GM18867 (cell line): ENCODE data around the gene C15orf39.
"Not testable (repeated sequence)": the region's sequence is repeated elsewhere in the genome, so short reads cannot be mapped to it uniquely, and the experiment has no call there.

Experiments
- ATAC-seq: cut with Tn5 transposase; IDR thresholded peaks from one replicate; pipeline ENCODE4 v1.9.1; 2021; ENCODE audit warnings: mild to moderate bottlenecking, moderate library complexity; ENCODE audit not compliant: unreplicated experiment

Gene C15orf39

DNA sequence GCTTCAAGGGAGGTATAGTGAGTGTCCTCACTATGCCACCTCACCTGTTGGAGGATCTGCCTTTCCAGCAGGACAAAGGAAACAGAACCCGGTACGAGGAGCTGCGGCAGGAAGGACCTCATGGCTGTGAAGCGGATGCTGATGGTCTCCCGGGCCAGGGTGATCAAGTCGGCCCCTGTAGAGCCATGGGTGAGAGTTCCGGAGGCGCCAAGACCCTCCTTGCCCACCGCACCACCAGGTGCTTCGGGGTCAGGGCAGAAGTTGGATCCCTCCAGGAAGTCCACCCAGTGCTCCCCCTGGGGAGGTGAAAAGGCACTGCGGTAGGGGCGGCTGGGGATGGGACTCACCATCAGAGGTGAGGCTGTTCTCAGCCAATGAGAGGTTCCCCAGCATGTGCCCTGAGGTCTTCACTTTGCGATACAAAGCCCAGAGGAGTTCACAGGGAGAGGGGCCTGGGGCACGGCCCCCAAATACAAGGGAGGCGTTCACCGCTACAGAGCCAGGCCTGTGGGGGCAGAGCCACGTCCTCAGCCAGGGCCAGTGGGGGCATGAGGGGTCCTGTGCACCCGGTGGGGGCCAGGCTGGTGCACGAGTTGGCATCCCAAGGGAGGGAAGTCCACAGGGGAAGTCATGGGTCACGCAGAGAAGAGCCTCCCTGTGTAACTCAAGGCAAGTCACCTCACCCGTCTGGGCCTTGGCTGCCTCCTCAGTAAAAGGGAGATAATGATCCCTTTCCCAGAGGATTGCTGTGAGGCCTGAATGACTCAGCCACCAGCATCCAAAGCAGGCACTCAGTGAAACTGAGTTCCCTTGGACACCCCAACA lies 27.7 kb downstream of the C15orf39 start:
- ATAC-seq = no peak

DNA sequence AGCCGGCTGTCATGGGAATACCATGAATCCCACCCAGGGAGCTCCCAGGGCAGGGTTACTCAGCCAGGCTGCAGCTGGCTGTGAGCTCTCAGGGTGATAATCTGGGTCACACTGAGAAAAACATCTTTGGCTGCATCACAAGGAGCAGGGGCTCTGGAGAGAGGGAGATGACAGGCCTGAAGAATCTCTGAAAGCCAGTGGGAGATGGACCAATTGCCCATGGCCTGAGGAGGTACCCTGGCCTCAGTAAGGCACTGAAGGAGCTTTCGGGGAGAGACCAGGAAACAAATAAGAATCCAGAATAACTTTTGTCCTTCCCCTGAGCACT lies 28.3 kb downstream of the C15orf39 start:
- no peak for ATAC-seq

DNA sequence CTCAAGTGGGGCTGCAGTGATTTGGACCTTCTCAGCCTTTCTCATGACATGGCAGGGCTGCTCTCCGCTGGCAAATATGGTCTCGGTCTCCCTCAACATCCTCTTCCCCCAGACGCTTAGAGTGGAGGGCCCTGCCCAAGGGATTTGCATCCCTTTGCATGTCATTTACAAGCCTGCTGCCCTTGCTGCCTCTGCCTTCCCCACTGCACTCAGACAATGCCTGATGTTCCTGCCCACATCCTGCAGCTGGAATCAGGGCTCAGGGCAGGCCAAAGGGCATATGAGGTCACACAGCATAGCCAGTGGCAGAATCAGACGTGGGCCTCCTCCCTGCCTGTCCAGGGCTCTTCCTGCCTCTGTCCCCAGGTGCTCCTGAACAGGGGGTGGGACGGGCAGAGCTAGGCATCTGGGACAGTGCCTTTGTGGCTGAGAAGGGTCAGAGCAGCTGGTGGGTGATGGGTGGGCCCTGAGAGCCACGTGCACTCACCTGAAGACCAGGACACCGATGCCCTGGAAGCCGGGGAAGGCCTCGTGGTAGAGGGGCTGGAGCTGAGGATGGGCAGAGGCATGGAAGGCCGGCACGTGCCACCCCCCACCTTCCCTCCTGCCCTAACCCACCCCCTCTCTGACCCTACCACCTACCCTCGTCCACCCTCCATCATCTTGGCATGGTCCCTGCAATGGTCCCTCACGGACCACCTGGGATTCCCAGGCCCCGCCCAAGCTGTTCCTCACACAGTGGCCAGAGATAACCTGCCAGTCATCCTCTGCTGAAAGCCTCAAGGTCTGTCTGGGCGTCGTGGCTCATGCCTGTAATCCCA lies 29.1 kb downstream of the C15orf39 start:
- ATAC-seq = no peak

DNA sequence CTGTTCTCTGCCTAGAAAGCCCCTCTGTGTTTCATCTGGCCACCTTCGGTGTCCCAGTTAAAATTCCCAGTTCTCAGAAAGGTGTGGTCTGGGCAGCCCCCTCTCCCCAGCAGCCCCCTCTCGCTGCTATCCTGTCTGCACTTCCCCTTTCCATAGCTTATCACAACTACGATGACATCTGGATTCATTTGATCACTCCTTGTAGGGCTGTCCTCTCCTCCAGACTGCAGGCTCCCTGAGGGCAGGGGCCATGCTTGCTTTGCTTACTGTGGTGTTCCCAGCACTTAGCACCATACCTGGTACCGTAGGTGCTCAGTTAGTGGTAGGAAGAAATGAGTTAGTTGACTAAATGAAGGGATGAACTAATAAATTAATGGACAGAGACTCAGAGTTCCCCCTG lies 30.2 kb downstream of the C15orf39 start:
- ATAC-seq = no peak

DNA sequence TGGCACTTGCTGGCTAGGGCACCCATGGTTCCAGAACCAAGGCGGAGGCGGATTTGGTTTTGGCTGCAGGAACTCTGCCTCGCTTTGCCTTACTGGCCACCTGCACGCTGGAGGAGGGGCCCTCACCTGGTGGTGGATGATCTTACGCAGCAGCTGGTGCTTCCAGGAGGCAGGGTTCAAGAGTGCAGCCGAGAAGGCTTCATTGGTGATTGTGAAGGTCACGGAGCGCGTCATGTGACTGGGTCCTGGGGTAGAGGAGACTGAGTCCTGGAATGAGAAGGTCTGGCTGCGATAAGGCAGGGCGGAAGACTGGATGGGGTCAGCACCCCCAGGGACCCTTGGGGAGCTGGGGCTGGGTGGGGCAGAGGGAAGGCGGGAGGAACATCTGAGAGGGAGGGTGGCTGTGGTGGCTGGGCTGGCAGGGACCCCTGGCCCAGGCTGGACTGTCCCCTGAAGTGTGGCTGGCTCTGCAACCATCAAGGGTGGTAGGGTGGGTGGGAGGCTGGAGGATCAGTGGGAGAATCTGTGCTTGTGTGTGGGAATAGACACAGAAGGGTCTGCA lies 30.7 kb downstream of the C15orf39 start:
- ATAC-seq = no peak

DNA sequence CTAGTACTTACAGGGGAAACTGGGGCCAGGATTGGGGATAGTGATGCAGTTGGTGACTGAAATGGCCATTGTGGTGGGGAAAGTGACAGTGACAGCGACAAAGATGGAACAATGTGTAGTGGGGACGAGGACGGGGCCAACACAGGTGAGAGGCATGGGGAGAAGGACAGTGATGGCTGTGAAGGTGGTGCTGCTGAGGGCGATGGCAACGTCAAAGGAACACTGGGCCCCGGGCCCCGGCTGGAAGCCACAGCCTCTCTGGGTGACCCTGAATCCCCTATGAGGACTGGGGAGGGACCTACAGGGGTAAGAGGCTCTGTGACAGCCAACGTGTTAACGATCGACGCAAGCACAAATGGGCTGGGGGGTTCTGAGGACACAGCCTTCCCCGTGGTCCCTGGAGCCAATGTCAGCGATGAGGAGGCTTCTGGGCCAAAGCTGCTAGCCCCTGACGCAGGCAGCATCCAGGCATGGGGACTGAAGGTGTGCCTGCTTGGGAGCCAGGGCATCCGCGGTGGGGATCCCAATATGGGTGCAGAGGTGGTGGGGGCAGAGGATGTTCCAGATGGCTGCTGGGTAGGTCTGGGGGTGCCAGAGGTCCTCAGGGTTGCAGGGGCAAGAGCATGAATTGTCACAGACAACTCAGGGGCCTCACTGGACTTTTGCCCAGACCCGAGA lies 31.3 kb downstream of the C15orf39 start:
- ATAC-seq = no peak

DNA sequence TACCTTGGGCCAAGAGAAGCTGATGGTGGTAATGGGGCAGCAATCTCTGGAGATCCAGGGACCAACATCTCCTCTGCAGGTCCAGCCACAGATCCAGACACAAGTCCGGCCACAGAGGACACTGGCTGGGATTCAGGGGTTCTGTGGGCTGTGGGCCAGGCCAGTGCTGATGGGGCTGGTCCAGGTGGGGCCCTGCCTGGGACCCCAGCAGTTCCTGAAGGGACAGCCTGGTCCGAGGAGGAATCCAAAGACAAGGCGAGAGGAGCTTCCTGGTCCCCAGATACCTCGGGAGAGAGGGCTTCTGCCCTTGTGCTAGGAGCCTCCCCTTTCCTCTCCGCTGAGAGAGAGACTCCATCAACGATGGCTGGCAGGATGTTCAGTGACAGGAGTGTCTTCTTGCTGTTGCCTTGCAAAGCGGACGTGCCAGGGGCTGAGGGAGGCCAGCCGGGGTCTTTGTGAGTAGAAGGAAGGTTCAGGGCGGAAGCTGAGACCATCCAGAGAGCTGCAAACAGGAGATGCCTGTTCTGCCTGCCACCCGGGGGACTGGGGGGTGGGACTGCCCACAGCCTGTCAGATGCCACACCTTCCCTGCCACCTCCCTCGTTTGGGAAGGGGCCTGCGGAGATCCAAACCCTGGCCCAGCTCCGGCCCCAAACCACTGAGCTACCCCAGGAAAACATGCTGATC lies 32.0 kb downstream of the C15orf39 start:
- ATAC-seq = no peak

DNA sequence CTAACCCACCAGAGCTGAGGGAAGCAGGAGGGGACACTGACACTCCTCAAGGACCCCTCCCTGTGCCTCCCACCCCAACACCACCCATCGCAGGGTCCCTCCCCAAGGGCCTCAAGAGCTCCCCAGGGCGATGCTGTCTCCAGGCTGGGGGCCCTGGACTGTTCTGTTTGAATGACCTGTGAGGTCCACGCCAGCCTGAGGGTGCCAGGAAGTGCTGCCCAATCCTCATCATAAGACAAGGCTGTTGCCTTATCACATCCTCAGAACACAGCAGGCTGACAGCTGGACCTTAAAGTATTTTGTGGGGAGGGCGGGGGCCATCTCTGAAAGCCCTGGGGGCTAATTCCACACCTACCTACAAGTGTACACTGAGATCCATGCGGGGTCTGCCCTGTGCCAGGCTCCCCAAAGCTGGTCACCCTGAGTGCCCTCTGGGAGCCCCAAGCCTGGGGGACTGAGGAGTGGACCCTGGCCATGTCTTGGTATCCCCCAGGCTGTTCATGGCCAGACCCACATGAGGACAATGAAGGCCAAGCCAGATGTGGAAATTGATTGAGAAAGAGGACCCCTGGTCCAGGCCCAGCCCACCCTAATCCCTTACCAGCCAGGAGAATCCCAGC lies 32.6 kb downstream of the C15orf39 start:
- no peak for ATAC-seq

DNA sequence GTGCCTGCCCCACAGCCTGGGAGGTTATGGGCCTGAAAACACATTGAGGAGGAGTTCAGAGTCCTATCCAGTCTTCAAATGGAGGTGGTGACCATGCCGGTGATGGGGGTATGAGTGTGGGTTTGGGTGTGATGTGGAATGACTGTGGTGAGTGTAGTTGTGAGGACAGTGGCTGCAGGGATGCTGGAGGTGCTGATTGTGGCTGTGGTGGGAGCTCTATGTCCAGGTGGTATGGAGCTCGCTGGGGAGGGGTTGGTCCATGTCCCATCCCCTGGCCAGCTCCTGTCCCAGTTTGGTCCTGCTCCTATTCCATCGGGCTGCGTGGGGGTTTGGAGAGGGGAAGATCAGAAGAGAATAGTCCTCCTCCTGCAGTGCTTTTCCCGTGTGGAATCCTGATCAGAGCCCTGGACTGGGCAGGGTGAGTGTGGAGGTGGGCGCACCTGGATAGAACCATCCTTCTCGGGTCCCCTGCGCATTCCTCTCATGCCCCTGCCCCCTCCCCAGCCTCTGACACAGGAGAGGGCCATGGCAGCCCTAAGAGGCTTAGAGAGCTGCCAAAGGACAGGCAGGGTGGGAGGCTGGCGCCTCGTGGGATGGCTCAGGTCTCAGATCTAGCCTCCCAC lies 33.5 kb downstream of the C15orf39 start:
- ATAC-seq = no peak

DNA sequence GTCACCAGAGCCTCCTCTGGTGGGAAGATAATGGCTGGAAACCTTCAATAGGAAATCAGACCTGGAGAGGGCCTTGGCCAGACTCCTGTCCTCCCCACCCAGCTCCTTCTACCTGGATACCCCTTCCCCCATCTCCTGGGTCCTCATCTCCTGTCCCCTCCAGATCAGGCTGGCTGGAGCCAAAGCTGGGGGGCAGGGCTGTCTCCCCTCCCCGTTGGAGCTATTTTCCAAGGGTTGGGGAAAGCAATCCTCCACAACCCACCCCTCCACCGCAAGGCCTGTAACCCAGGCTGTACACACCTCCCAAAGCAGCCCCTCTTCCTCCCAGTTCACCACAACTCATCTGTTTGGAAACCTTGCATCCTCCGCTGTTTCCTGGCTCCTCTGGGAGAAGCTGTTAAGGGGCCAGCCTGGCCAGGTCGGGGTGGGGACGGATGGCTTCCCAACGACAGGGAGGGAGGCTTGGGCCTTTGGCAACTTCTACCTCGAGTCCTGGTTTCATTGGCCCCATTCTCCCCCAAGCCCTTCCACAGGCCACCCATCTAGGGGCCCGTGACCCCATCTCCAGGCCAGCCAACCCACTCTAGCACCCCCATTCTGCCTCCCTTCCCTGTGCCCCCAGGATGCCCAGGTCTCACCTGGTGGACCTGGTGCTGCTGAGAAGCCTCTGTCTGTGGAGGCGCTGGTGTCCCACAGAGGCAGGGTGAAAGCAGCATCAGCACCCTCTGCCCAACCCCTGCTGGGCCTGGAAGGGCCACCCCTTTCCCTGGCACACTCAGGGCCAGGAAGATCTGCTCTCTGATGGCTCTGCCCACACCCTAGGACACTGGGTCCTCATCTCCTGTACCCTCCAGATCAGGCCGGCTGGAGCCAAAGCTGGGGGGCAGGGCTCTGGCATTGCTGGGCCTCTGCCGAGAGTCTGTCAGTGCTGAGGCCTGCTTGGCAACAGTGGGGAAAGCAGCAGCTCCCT lies 34.4 kb downstream of the C15orf39 start:
- ATAC-seq = no peak

DNA sequence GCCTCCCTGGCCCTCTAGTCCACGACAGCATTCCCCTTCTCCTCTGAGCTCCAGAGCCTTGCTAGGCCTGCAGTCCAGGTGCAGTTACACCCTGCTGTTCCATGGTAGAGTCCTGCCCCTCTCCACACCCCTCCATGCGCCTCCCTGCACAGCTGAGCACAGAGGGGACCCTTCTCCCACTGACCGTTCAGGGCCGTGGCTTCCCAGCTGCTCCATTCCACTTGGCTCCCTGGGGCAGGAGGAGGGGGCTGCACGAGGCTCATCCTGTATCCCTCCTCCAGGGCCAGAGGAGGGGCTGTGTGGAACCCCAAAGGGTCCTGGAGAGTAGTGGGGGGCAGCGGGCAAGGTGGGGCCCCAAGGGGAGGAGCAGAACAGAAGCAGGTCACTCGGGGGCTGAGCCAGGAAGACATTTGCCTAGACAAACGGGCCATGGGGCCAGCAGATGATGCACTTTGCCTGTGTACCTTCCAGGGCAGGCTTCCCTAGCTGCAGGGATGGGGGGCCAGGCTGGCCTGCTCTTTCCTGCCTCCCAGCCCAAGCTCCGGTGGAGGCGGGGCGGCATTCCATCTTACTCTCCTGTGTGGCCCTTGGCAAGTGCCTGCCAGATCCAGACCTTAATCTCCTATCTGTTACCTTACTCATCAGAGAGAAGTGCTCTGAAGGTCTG lies 35.8 kb downstream of the C15orf39 start:
- ATAC-seq = no peak

DNA sequence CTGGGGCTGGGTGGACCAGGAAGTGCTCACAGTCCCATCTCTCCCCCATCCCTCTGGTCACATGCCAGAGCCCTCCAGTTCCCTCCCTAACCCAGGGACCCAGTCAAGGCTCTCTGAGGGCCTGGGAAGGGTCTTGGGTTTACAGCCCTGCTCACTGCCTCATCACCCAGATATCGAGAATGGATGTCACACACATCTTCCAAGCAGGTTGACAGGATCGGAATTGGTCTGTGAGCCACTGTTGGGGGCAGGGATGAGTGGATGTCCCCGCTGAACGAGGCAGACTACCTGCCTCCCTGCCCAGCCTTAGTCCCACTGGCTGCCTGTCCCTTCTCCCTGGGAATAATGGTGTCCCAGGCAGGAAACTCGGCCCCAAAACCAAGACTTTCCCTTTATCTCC lies 36.5 kb downstream of the C15orf39 start:
- ATAC-seq = no peak

DNA sequence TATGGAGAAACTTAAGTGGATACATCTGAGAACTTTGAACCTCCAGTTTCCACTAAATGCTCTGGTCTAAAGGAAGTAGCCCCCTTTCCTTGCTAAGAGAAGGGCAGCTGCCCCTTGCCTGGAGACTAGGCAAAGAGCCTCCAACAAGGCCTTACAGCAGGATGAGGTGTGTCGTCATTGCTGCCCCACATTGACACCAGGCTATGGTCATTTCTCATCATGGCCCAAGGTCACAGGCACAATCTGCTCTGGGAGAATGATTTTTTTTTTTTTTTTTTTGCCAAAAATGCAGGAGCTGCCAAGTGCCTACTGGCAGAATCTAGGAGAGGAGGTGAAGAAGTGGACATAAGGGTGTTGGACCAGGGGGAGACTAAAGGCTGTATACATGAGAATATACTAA lies 44.1 kb downstream of the C15orf39 start:
- not testable (repeated sequence) for ATAC-seq

DNA sequence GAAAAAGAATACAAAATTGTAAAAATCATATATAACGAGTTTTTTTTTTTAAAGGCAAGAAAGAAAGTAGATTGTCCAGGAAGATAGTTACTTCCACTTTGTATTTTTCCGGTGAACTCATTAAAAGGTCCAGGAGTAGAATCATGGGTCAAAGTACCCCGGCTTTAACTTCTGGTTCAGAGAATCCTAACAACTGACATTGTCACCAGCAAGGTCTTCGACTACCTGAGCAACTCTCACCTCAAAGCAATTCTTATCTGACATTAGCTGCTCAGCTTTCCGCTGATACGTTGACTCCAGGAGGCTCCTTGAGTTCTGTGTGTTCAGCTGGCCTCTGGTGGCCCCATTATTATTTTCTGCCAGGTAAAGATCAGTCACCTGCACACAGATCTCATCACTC lies 47.3 kb downstream of the C15orf39 start:
- ATAC-seq = not testable (repeated sequence)

DNA sequence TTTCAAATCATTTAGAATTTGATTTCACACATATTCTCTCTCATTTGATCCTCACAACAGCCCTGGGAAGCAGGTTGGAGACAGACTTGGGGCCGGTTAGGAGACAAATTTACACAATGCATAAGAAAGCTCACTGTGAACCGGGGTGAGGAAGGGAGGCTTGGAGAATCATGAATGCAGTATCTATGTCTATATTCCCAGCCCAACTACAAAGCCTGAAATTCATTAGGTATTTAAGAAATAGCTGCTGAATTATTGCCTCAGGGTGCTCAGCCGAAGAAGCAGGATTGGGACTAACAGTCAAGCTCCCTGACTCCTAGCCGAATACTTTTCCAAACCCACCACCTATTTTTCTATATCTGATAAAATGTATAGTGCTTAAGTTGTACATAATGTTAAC lies 48.0 kb downstream of the C15orf39 start:
- ATAC-seq = no peak

DNA sequence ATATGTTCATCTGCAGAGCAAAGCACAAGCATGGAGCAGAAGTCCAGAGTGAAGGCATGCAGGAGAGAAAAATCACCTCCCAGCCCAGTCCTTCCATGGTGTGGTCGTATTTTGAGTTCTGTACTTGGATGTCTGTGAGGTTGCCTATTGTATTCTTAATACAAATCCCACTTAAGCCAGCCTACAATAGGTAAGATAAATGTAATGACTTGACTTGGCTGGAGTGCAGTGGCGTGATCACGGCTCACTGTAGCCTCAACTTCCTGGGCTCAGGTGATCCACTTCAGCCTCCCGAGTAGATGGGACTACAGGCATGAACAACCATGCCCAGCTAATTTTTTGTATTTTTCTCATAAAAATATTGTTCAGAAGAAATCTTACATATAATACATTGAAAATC lies 49.7 kb downstream of the C15orf39 start:
- ATAC-seq = not testable (repeated sequence)

DNA sequence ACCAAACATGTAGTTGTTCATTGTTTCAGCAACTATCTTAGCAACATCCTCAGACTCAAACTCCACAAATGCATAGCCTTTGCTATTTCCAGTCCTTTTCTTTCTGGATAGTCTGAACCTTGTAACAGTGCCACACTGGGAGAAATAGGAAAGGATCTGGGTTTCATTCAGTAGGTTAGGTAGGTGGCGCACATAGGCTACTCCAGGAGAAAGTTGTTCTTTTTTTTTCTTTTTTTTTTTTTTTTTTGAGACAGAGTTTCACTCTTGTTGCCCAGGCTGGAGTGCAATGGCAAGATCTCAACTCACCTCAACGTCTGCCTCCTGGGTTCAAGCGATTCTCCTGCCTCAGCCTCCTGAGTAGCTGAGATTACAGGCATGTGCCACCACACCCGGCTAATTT lies 50.6 kb downstream of the C15orf39 start:
- ATAC-seq = not testable (repeated sequence)

DNA sequence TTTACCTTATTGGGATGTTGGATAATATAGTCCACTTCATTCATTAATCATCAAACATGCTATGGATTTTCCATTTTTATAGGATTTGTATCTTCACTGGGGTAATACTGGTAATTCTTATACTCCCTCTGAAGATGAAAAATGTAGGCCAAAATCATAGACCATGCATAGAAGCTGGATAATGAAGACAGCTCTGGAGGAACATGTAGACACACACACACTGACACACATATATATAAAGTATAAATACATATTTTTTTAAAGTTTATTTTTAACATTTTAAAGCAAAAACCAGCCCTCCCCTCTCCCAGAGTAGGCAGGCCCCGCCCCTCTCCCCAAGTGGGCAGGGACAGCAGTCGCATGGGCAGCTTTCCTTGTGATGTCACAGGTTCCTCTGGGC lies 56.4 kb downstream of the C15orf39 start, which contains the start of gene GOLGA6C:
GOLGA6C (plus strand) TSS at position 301 of the 400 bp plus-strand sequence. CDS start 265 bp downstream, outside the sequence.
- not testable (repeated sequence) for ATAC-seq
